Right lobe of liver (tissue), 4 donors: Measurements from ENCODE around the gene KLHL40.

Experiments used
- POLR2A ChIP-seq: fragments of 450-650 bp; IDR thresholded peaks from one replicate; pipeline ENCODE4 v1.6.1; 2017; ENCODE audit warnings: antibody characterized with exemption, mild to moderate bottlenecking
- TF ChIP-seq, protein P1 (sequence below), 4 donors: fragments of 200-600 bp in 3 of 4; fragments of 450-650 bp in 1 of 4; IDR thresholded peaks; one replicate each; pipeline versions ENCODE4 v1.5.1 to v1.8.0; 2016 to 2022; ENCODE audit warnings: antibody characterized with exemption in 4 of 4, mild to moderate bottlenecking in 2 of 4
- donor health status: DM: no; HTN: no; CAD: no.
- donor health status: DM: no; HTN: no; CAD: no.
- donor health status: DM: no; HTN: yes; CAD: no.

GRCh38 chr3:42653560-42654330, 31.6 kb upstream of the KLHL40 start, which contains the start of gene ZBTB47:
- TF ChIP-seq, protein P1, sequence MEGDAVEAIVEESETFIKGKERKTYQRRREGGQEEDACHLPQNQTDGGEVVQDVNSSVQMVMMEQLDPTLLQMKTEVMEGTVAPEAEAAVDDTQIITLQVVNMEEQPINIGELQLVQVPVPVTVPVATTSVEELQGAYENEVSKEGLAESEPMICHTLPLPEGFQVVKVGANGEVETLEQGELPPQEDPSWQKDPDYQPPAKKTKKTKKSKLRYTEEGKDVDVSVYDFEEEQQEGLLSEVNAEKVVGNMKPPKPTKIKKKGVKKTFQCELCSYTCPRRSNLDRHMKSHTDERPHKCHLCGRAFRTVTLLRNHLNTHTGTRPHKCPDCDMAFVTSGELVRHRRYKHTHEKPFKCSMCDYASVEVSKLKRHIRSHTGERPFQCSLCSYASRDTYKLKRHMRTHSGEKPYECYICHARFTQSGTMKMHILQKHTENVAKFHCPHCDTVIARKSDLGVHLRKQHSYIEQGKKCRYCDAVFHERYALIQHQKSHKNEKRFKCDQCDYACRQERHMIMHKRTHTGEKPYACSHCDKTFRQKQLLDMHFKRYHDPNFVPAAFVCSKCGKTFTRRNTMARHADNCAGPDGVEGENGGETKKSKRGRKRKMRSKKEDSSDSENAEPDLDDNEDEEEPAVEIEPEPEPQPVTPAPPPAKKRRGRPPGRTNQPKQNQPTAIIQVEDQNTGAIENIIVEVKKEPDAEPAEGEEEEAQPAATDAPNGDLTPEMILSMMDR (IDR thresholded peaks at IDR 0.05), result no peak
- TF ChIP-seq POLR2A, result no peak
